Naive thymus-derived CD4-positive, alpha-beta T cell (primary cell): Measurements from ENCODE around the gene POU6F2. TPM values are rescaled to one million over a fixed set of nuclear protein-coding genes. Genes with fewer than 3 reads are reported as not detected.

Experiments
- ATAC-seq: fragments of 150-1000 bp; cut with Tn5 transposase; 2 replicates; pipeline ENCODE4 v1.10.0; 2021; ENCODE audit warnings: mild to moderate bottlenecking, moderate library complexity
- CTCF ChIA-PET: fragments of 350-600 bp; sonication (Branson Sonifier 250); formaldehyde crosslinking; loops from one replicate; lab custom pipeline; 2021; ENCODE audit warnings: antibody characterized with exemption; lab: Charles Lee
- POLR2A ChIA-PET: fragments of 350-600 bp; sonication (Branson Sonifier 250); formaldehyde crosslinking; loops from one replicate; lab custom pipeline; 2021; ENCODE audit warnings: antibody characterized with exemption, inconsistent platforms; lab: Charles Lee
- DNase-seq, 9 donors: peaks; one replicate each; pipeline versions ENCODE4 v3.0.0 to v3.0.0-alpha.2; 2020 to 2022; ENCODE audit warnings: mixed read lengths in 1 of 9
- H3K27ac ChIP-seq: one replicate; pipeline ENCODE4 v1.7.0; 2013; ENCODE audit warnings: mild to moderate bottlenecking, low read depth, low read length, moderate library complexity
- H3K27me3 ChIP-seq, 2 donors: one replicate each; pipeline ENCODE4 v1.7.0; 2013; ENCODE audit warnings: low read length in 2 of 2, mild to moderate bottlenecking in 2 of 2, moderate library complexity in 2 of 2; ENCODE audit not compliant: control insufficient read depth in 2 of 2, insufficient read depth in 2 of 2
- H3K36me3 ChIP-seq, 3 experiments: 1 replicate in 2 of 3; 2 replicates in 1 of 3; pipeline ENCODE4 v1.7.0; 2013; ENCODE audit warnings: low read length in 3 of 3, mild to moderate bottlenecking in 3 of 3, moderate library complexity in 1 of 3; ENCODE audit not compliant: insufficient read depth in 3 of 3, control insufficient read depth in 2 of 3
- H3K4me1 ChIP-seq, 2 donors: one replicate each; pipeline ENCODE4 v1.7.0; 2013; ENCODE audit warnings: low read length in 2 of 2, mild to moderate bottlenecking in 2 of 2, moderate library complexity in 1 of 2; ENCODE audit not compliant: control insufficient read depth in 2 of 2, insufficient read depth in 2 of 2
- H3K4me3 ChIP-seq: 2 replicates; pipeline ENCODE4 v1.7.0; 2013; ENCODE audit warnings: mild to moderate bottlenecking, low read length
- H3K9me3 ChIP-seq, 3 experiments: 1 replicate in 2 of 3; 2 replicates in 1 of 3; pipeline ENCODE4 v1.7.0; 2013; ENCODE audit warnings: low read length in 3 of 3; ENCODE audit not compliant: control insufficient read depth in 2 of 3
- H3K27ac Mint-ChIP-seq, 9 donors: one replicate each; pipeline ENCODE4 v1.8.0; 2020 to 2022; ENCODE audit warnings: mixed read lengths in 9 of 9, mild to moderate bottlenecking in 8 of 9, moderate library complexity in 5 of 9, inconsistent platforms in 2 of 9
- H3K27me3 Mint-ChIP-seq, 5 donors: one replicate each; pipeline ENCODE4 v1.8.0; 2021 to 2022; ENCODE audit warnings: mixed read lengths in 5 of 5, mild to moderate bottlenecking in 1 of 5
- H3K36me3 Mint-ChIP-seq, 5 donors: one replicate each; pipeline ENCODE4 v1.8.0; 2020 to 2022; ENCODE audit warnings: mixed read lengths in 5 of 5, mild to moderate bottlenecking in 3 of 5, inconsistent platforms in 1 of 5
- H3K4me1 Mint-ChIP-seq, 7 donors: one replicate each; pipeline ENCODE4 v1.8.0; 2020 to 2022; ENCODE audit warnings: mixed read lengths in 7 of 7, mild to moderate bottlenecking in 3 of 7, inconsistent platforms in 1 of 7
- H3K4me3 Mint-ChIP-seq, 10 donors: one replicate each; pipeline ENCODE4 v1.8.0; 2020 to 2022; ENCODE audit warnings: mild to moderate bottlenecking in 10 of 10, mixed read lengths in 10 of 10, moderate library complexity in 6 of 10, inconsistent platforms in 2 of 10
- H3K9me3 Mint-ChIP-seq, 11 donors: one replicate each; pipeline ENCODE4 v1.8.0; 2020 to 2022; ENCODE audit warnings: mixed read lengths in 11 of 11, mild to moderate bottlenecking in 4 of 11, inconsistent platforms in 1 of 11, moderate library complexity in 1 of 11
- intact Hi-C, 2 donors: fragments of 100-400 bp; cut with micrococcal nuclease; formaldehyde crosslinking; loops; one replicate each; pipeline ENCODE4 v1.15.1; 2023
- polyA plus RNA-seq, 2 donors: library from polyadenylated mRNA; unstranded; fragments of 300-500 nt; fragmentation: Illumina TruSeq; gene quantifications; one replicate each; pipeline ENCODE4 v1.2.3, GENCODE V29; 2021
- total RNA-seq, 6 experiments: library from RNA in 5 of 6; stranded (reverse) in 5 of 6; gene quantifications; 1 replicate in 5 of 6; 2 replicates in 1 of 6; pipeline ENCODE4 v1.2.3 and lab custom pipeline; 2021 to 2026

The POU6F2 gene
- total and polyA plus RNA-seq, 7 experiments from 2014 or later: 0.24 TPM; not detected in 6

- Histone ChIP-seq H3K27ac (no peak overlapping the region), H3K9me3 (no peaks in the 10 kb centered on the region), H3K36me3 (no peaks in the 10 kb centered on the region), H3K4me1 (no peaks in the 10 kb centered on the region), H3K27me3 (no peaks in the 10 kb centered on the region), H3K4me3 (no peak overlapping the region)
- intact Hi-C loops: no loop called here
- Mint-ChIP-seq H3K27ac (no peak overlapping the region), H3K4me1 (no peaks in the 10 kb centered on the region), H3K36me3 (no peaks in the 10 kb centered on the region), H3K4me3 (no peak overlapping the region), H3K27me3 (peaks cover 0 to 8% (median 5%) of the 10 kb centered on the region in 5 donors), H3K9me3 (no peaks in the 10 kb centered on the region)
- DNase-seq: no peak
- CTCF ChIA-PET: no interaction called here
- ATAC-seq: no peak
- POLR2A ChIA-PET: no interaction called here
Measured at GRCh38 chr7:39035156-39035555, 57.4 kb downstream of the POU6F2 start.

GRCh38 chr7:39035903-39036302, 58.2 kb downstream of the POU6F2 start:
- H3K27me3 ChIP-seq: no peaks in the 10 kb centered on the region
- no peaks in the 10 kb centered on the region for H3K9me3 ChIP-seq
- no peak overlapping the region for H3K4me3 Mint-ChIP-seq
- DNase-seq (no peak), ATAC-seq (no peak)
- peaks cover 0 to 6% (median 4%) of the 10 kb centered on the region in 5 donors for H3K27me3 Mint-ChIP-seq
- H3K4me1 Mint-ChIP-seq: no peaks in the 10 kb centered on the region
- no peaks in the 10 kb centered on the region for H3K36me3 ChIP-seq
- intact Hi-C loops: no loop called here
- H3K27ac Mint-ChIP-seq: no peak overlapping the region
- ChIA-PET CTCF (no interaction called here), POLR2A (no interaction called here)
- H3K9me3 Mint-ChIP-seq: no peaks in the 10 kb centered on the region
- H3K27ac ChIP-seq: no peak overlapping the region
- no peak overlapping the region for H3K4me3 ChIP-seq
- H3K4me1 ChIP-seq: no peaks in the 10 kb centered on the region
- no peaks in the 10 kb centered on the region for H3K36me3 Mint-ChIP-seq

GRCh38 chr7:39042670-39043069, 65.0 kb downstream of the POU6F2 start:
- peaks cover 0 to 5% (median 0%) of the 10 kb centered on the region in 5 donors for H3K27me3 Mint-ChIP-seq
- H3K27ac Mint-ChIP-seq: no peak overlapping the region
- Histone ChIP-seq H3K9me3 (no peaks in the 10 kb centered on the region), H3K4me1 (no peaks in the 10 kb centered on the region), H3K4me3 (no peak overlapping the region), H3K27ac (no peak overlapping the region), H3K27me3 (no peaks in the 10 kb centered on the region), H3K36me3 (no peaks in the 10 kb centered on the region)
- no peak overlapping the region for H3K4me3 Mint-ChIP-seq
- DNase-seq: no peak
- ChIA-PET CTCF (no interaction called here), POLR2A (no interaction called here)
- no peak for ATAC-seq
- H3K4me1 Mint-ChIP-seq: no peaks in the 10 kb centered on the region
- no peaks in the 10 kb centered on the region for H3K9me3 Mint-ChIP-seq
- intact Hi-C loops: no loop called here
- H3K36me3 Mint-ChIP-seq: no peaks in the 10 kb centered on the region

GRCh38 chr7:39043531-39043930, 65.8 kb downstream of the POU6F2 start:
- no peak for ATAC-seq
- Mint-ChIP-seq H3K27me3 (peaks cover 0 to 3% (median 0%) of the 10 kb centered on the region in 5 donors), H3K4me3 (no peak overlapping the region), H3K9me3 (peaks cover 0 to 2% (median 0%) of the 10 kb centered on the region in 11 donors), H3K36me3 (no peaks in the 10 kb centered on the region), H3K4me1 (no peaks in the 10 kb centered on the region), H3K27ac (no peak overlapping the region)
- Histone ChIP-seq H3K9me3 (no peaks in the 10 kb centered on the region), H3K4me3 (no peak overlapping the region), H3K36me3 (no peaks in the 10 kb centered on the region), H3K4me1 (no peaks in the 10 kb centered on the region), H3K27ac (no peak overlapping the region), H3K27me3 (no peaks in the 10 kb centered on the region)
- POLR2A ChIA-PET: no interaction called here
- DNase-seq: no peak
- intact Hi-C loops: no loop called here
- CTCF ChIA-PET: no interaction called here

GRCh38 chr7:39044489-39044888, 66.8 kb downstream of the POU6F2 start:
- Histone ChIP-seq H3K27me3 (no peaks in the 10 kb centered on the region), H3K27ac (no peak overlapping the region), H3K9me3 (no peaks in the 10 kb centered on the region), H3K4me3 (no peak overlapping the region), H3K36me3 (no peaks in the 10 kb centered on the region), H3K4me1 (no peaks in the 10 kb centered on the region)
- DNase-seq: no peak
- ChIA-PET CTCF (no interaction called here), POLR2A (no interaction called here)
- no peak overlapping the region for H3K27ac Mint-ChIP-seq
- intact Hi-C loops: no loop called here
- peaks cover 0 to 2% (median 0%) of the 10 kb centered on the region in 11 donors for H3K9me3 Mint-ChIP-seq
- no peaks in the 10 kb centered on the region for H3K36me3 Mint-ChIP-seq
- H3K4me3 Mint-ChIP-seq: no peak overlapping the region
- peaks cover 0 to 6% (median 4%) of the 10 kb centered on the region in 5 donors for H3K27me3 Mint-ChIP-seq
- no peaks in the 10 kb centered on the region for H3K4me1 Mint-ChIP-seq
- ATAC-seq: no peak

GRCh38 chr7:39045231-39045630, 67.5 kb downstream of the POU6F2 start:
- CTCF ChIA-PET: no interaction called here

GRCh38 chr7:39051279-39051678, 73.6 kb downstream of the POU6F2 start:
- Mint-ChIP-seq H3K4me1 (no peaks in the 10 kb centered on the region), H3K9me3 (peaks cover 0 to 17% (median 3%) of the 10 kb centered on the region in 11 donors), H3K27ac (no peak overlapping the region), H3K36me3 (no peaks in the 10 kb centered on the region), H3K4me3 (no peak overlapping the region), H3K27me3 (peaks cover 2 to 25% (median 11%) of the 10 kb centered on the region in 5 donors)
- no peaks in the 10 kb centered on the region for H3K9me3 ChIP-seq
- POLR2A ChIA-PET: no interaction called here
- ATAC-seq (no peak), DNase-seq (no peak)
- no peak overlapping the region for H3K4me3 ChIP-seq
- H3K4me1 ChIP-seq: no peaks in the 10 kb centered on the region
- CTCF ChIA-PET: no interaction called here
- H3K36me3 ChIP-seq: no peaks in the 10 kb centered on the region
- intact Hi-C loops: no loop called here
- no peak overlapping the region for H3K27ac ChIP-seq
- H3K27me3 ChIP-seq: no peaks in the 10 kb centered on the region

More at GRCh38 chr7:39045231-39045630, 67.5 kb downstream of the POU6F2 start:
- no peak for DNase-seq
- intact Hi-C loops: no loop called here
- Mint-ChIP-seq H3K27me3 (peaks cover 0 to 6% (median 4%) of the 10 kb centered on the region in 5 donors), H3K4me3 (no peak overlapping the region), H3K4me1 (no peaks in the 10 kb centered on the region), H3K9me3 (peaks cover 0 to 2% (median 0%) of the 10 kb centered on the region in 11 donors), H3K27ac (no peak overlapping the region), H3K36me3 (no peaks in the 10 kb centered on the region)
- Histone ChIP-seq H3K4me1 (no peaks in the 10 kb centered on the region), H3K9me3 (no peaks in the 10 kb centered on the region), H3K27ac (no peak overlapping the region), H3K36me3 (no peaks in the 10 kb centered on the region), H3K27me3 (no peaks in the 10 kb centered on the region), H3K4me3 (no peak overlapping the region)
- no peak for ATAC-seq
- POLR2A ChIA-PET: no interaction called here
